HepG2 (cell line): ENCODE measurements around the gene SLC11A1. TPM values are rescaled to one million over a fixed set of nuclear protein-coding genes. Genes with fewer than 3 reads are reported as not detected.

Experiments used
- ARNT ChIP-seq: fragments of 450-650 bp; IDR thresholded peaks from 2 replicates; pipeline ENCODE4 v1.6.1; 2017
- ATF4 ChIP-seq, 2 experiments: fragments of 450-650 bp in 1 of 2; sonication (generic) in 1 of 2; formaldehyde crosslinking; IDR thresholded peaks; 2 replicates each; pipeline versions ENCODE4 v1.5.0 to v1.8.0; 2020 to 2022; ENCODE audit warnings: mild to moderate bottlenecking in 1 of 2, missing genetic modification reagents in 1 of 2
- FOXC1 ChIP-seq: sonication (generic); formaldehyde crosslinking; IDR thresholded peaks from 2 replicates; pipeline ENCODE4 v1.8.0; 2022; ENCODE audit warnings: mild to moderate bottlenecking, missing genetic modification reagents, borderline replicate concordance
- FOXP1 ChIP-seq, 2 experiments: fragments of 450-650 bp in 1 of 2; IDR thresholded peaks; 2 replicates each; pipeline ENCODE4 v1.6.1; 2017 to 2018; ENCODE audit warnings: antibody characterized with exemption in 1 of 2
- HCFC1 ChIP-seq: fragments of 150-350 bp; IDR thresholded peaks from 2 replicates; pipeline ENCODE4 v1.6.1; 2014; ENCODE audit warnings: low read depth, low read length
- IKZF1 ChIP-seq: fragments of 450-650 bp; IDR thresholded peaks from 2 replicates; pipeline ENCODE4 v1.7.1; 2016
- KDM1A ChIP-seq: IDR thresholded peaks from 2 replicates; pipeline ENCODE4 v1.6.1; 2016; ENCODE audit warnings: missing compliant biosample characterization
- MTF1 ChIP-seq: sonication (generic); formaldehyde crosslinking; IDR thresholded peaks from 2 replicates; pipeline ENCODE4 v1.5.0; 2020; ENCODE audit warnings: missing genetic modification reagents
- MXD1 ChIP-seq: sonication (generic); formaldehyde crosslinking; IDR thresholded peaks from 2 replicates; pipeline ENCODE4 v1.4.0; 2020; ENCODE audit warnings: mild to moderate bottlenecking, missing genetic modification reagents
- NFKB2 ChIP-seq: sonication (generic); formaldehyde crosslinking; IDR thresholded peaks from 2 replicates; pipeline ENCODE4 v1.4.0; 2020; ENCODE audit warnings: missing genetic modification reagents, borderline replicate concordance
- PHF5A ChIP-seq: IDR thresholded peaks from one replicate; pipeline ENCODE4 v1.6.1; 2018; ENCODE audit warnings: low read depth, missing genetic modification reagents; ENCODE audit not compliant: unreplicated experiment
- STAT6 ChIP-seq: sonication (generic); formaldehyde crosslinking; IDR thresholded peaks from 2 replicates; pipeline ENCODE4 v1.4.0; 2020; ENCODE audit warnings: missing genetic modification reagents, mild to moderate bottlenecking, borderline replicate concordance
- ZBTB38 ChIP-seq: sonication (generic); formaldehyde crosslinking; IDR thresholded peaks from 2 replicates; pipeline ENCODE4 v1.5.1; 2020; ENCODE audit warnings: mild to moderate bottlenecking, missing genetic modification reagents
- ZFAT ChIP-seq: sonication (generic); formaldehyde crosslinking; conservative IDR thresholded peaks from 2 replicates; pipeline ENCODE4 v1.8.1; 2023; ENCODE audit warnings: missing genetic modification reagents, inconsistent platforms
- ZMAT5 ChIP-seq: sonication (generic); formaldehyde crosslinking; IDR thresholded peaks from 2 replicates; pipeline ENCODE4 v1.5.0; 2020; ENCODE audit warnings: mild to moderate bottlenecking, low read depth, missing genetic modification reagents, borderline replicate concordance
- ZMYM4 ChIP-seq: sonication (generic); formaldehyde crosslinking; IDR thresholded peaks from 2 replicates; pipeline ENCODE4 v1.8.1; 2023; ENCODE audit warnings: mild to moderate bottlenecking, missing genetic modification reagents
- ZNF17 ChIP-seq: sonication (generic); formaldehyde crosslinking; IDR thresholded peaks from 2 replicates; pipeline ENCODE4 v1.5.0; 2020; ENCODE audit warnings: mild to moderate bottlenecking, missing genetic modification reagents
- ZNF24 ChIP-seq: fragments of 450-650 bp; IDR thresholded peaks from 2 replicates; pipeline ENCODE4 v1.6.1; 2017; ENCODE audit warnings: antibody characterized with exemption, mild to moderate bottlenecking
- ZNF33A ChIP-seq: sonication (generic); formaldehyde crosslinking; IDR thresholded peaks from 2 replicates; pipeline ENCODE4 v1.5.1; 2020; ENCODE audit warnings: missing genetic modification reagents, mild to moderate bottlenecking, moderate library complexity, borderline replicate concordance
- ZNF432 ChIP-seq: sonication (generic); formaldehyde crosslinking; IDR thresholded peaks from 2 replicates; pipeline ENCODE4 v1.5.0; 2020; ENCODE audit warnings: missing genetic modification reagents, mild to moderate bottlenecking, borderline replicate concordance
- ZNF503 ChIP-seq: sonication (generic); formaldehyde crosslinking; IDR thresholded peaks from 2 replicates; pipeline ENCODE4 v1.4.0; 2020; ENCODE audit warnings: missing genetic modification reagents
- ZNF761 ChIP-seq: sonication (generic); formaldehyde crosslinking; conservative IDR thresholded peaks from 2 replicates; pipeline ENCODE4 v1.4.0; 2020; ENCODE audit warnings: mild to moderate bottlenecking, missing genetic modification reagents
- ZSCAN12 ChIP-seq: sonication (generic); formaldehyde crosslinking; IDR thresholded peaks from 2 replicates; pipeline ENCODE4 v1.9.0; 2021; ENCODE audit warnings: mild to moderate bottlenecking, missing genetic modification reagents
- ZSCAN25 ChIP-seq: sonication (generic); formaldehyde crosslinking; IDR thresholded peaks from 2 replicates; pipeline ENCODE4 v1.8.0; 2022; ENCODE audit warnings: mild to moderate bottlenecking, missing genetic modification reagents
- polyA plus RNA-seq, 8 experiments: library from polyadenylated mRNA; depleted of rRNA in 3 of 8; stranded (reverse) in 7 of 8; unstranded in 1 of 8; fragments of >200 nt; fragmentation: Illumina TruSeq in 4 of 8; extraction: Trizol in 4 of 8; gene quantifications; 2 replicates each; pipeline versions ENCODE4 v1.2.1 to v1.2.3, GENCODE V29; 2011 to 2016; ENCODE audit warnings: low read depth in 4 of 8, missing spikeins in 1 of 8, mixed read lengths in 1 of 8; ENCODE audit not compliant: insufficient read depth in 1 of 8
- total RNA-seq, 5 experiments: library from RNA; depleted of rRNA; stranded (reverse); fragments of >200 nt; fragmentation: Illumina TruSeq; extraction: Trizol; gene quantifications; 2 replicates each; pipeline ENCODE4 v1.2.3, GENCODE V29; 2016; ENCODE audit warnings: low read depth in 1 of 5

Gene SLC11A1
- total and polyA plus RNA-seq, 2 of the 13 experiments (the other 11 are each of a cell fraction or from before 2014, with no cell fraction given), result 0.33 to 2.3 TPM

- TF ChIP-seq ZNF761 (CRISPR knock-in tag) (peak; percentile 84), ZNF24 (peak; percentile 79), ZSCAN25 (CRISPR knock-in tag) (peak; percentile 100), ZNF17 (CRISPR knock-in tag) (0 out of 2 replicates have a peak, but pooled peaks have one; percentile 71), ZFAT (CRISPR knock-in tag) (no peak), PHF5A (CRISPR knock-in tag) (peak; percentile 97), ARNT (no peak), FOXC1 (peak; percentile 48; the same call in 1 of the 2 replicates), STAT6 (0 out of 2 replicates have a peak, but pooled peaks have one; percentile 17), ZMYM4 (CRISPR knock-in tag) (peak; percentile 74), ZMAT5 (CRISPR knock-in tag) (no peak), KDM1A (CRISPR knock-in tag) (peak; percentile 73), MXD1 (peak; percentile 71; the same call in 1 of the 2 replicates), ATF4 (CRISPR knock-in tag; IDR thresholded peaks at IDR 0.05) (no peak; a peak in 1 of 4 replicates), HCFC1 (peak; percentile 44; the same call in 1 of the 2 replicates), ZNF503 (CRISPR knock-in tag) (peak; percentile 88; the same call in 1 of the 2 replicates), ZBTB38 (CRISPR knock-in tag) (peak; percentile 93), IKZF1 (no peak), ZNF432 (CRISPR knock-in tag) (no peak), FOXP1 (IDR thresholded peaks at IDR 0.05) (no peak), FOXP1 (CRISPR knock-in tag; IDR thresholded peaks at IDR 0.05) (peak; percentile 69), ZSCAN12 (no peak), ZNF33A (peak; percentile 63; the same call in 1 of the 2 replicates), MTF1 (no peak), NFKB2 (peak; percentile 80)
Observed at GRCh38 chr2:218395826-218396687, 14.0 kb downstream of the SLC11A1 start (continued).
